ENCODE data around the gene AHRR. TPM values are rescaled to one million over a fixed set of nuclear protein-coding genes. Genes with fewer than 3 reads are reported as not detected.

Gene AHRR
- total RNA-seq, 1 experiment from 2014 or later: 3.2 TPM

GRCh38 chr5:342501-343460 is 21.3 kb downstream of the AHRR start:
- intact Hi-C loops (cut with micrococcal nuclease): no loop called here
- no peak for DNase-seq (ENCODE audit: unreplicated experiment)
- no TSS peak for BruUV-seq (replicated peaks)
- Mint-ChIP-seq H3K27ac (ENCODE audit: low read depth, unreplicated experiment) (no peak overlapping the region), H3K27me3 (ENCODE audit: insufficient read depth, unreplicated experiment) (no peaks in the 10 kb centered on the region), H3K36me3 (ENCODE audit: insufficient read depth, unreplicated experiment) (no peaks in the 10 kb centered on the region), H3K4me3 (ENCODE audit: unreplicated experiment) (no peak overlapping the region), H3K4me1 (ENCODE audit: insufficient read depth, unreplicated experiment) (no peaks in the 10 kb centered on the region), H3K9me3 (ENCODE audit: unreplicated experiment) (no peaks in the 10 kb centered on the region)
- no peak for TF ChIP-seq CTCF (IDR thresholded peaks at IDR 0.05; ENCODE audit: unreplicated experiment)
- CTCF ChIA-PET: interaction anchor here (0.6 kb wide), 1 partner anchor 34 kb away, joined by 3 read pairs; no protein-coding TSS in a partner anchor
- POLR2A ChIA-PET: interaction anchor here (0.7 kb wide), 1 partner anchor 131 kb away, joined by 3 read pairs; no protein-coding TSS in a partner anchor

GRCh38 chr5:343461-344401 is 22.2 kb downstream of the AHRR start:
- H3K4me3 Mint-ChIP-seq (ENCODE audit: unreplicated experiment): peak overlapping the region; percentile 31
- H3K27me3 Mint-ChIP-seq (ENCODE audit: insufficient read depth, unreplicated experiment): no peaks in the 10 kb centered on the region
- peak; percentile 63 for DNase-seq (ENCODE audit: unreplicated experiment)
- H3K4me1 Mint-ChIP-seq (ENCODE audit: insufficient read depth, unreplicated experiment): no peaks in the 10 kb centered on the region
- no peak for TF ChIP-seq CTCF (IDR thresholded peaks at IDR 0.05; ENCODE audit: unreplicated experiment)
- intact Hi-C loops (cut with micrococcal nuclease): no loop called here
- no peaks in the 10 kb centered on the region for H3K9me3 Mint-ChIP-seq (ENCODE audit: unreplicated experiment)
- H3K36me3 Mint-ChIP-seq (ENCODE audit: insufficient read depth, unreplicated experiment): no peaks in the 10 kb centered on the region
- no TSS peak for BruUV-seq (replicated peaks)
- no peak overlapping the region for H3K27ac Mint-ChIP-seq (ENCODE audit: low read depth, unreplicated experiment)
- CTCF ChIA-PET: interaction anchor here (0.7 to 1.0 kb wide), 3 partner anchors 37 to 113 kb away, joined by 3 read pairs; no protein-coding TSS in a partner anchor
- POLR2A ChIA-PET: no interaction called here

GRCh38 chr5:344668-345067 is 23.2 kb downstream of the AHRR start:
- Mint-ChIP-seq H3K9me3 (ENCODE audit: unreplicated experiment) (no peaks in the 10 kb centered on the region), H3K4me1 (ENCODE audit: insufficient read depth, unreplicated experiment) (no peaks in the 10 kb centered on the region), H3K36me3 (ENCODE audit: insufficient read depth, unreplicated experiment) (no peaks in the 10 kb centered on the region), H3K4me3 (ENCODE audit: unreplicated experiment) (no peak overlapping the region), H3K27me3 (ENCODE audit: insufficient read depth, unreplicated experiment) (no peaks in the 10 kb centered on the region), H3K27ac (ENCODE audit: low read depth, unreplicated experiment) (no peak overlapping the region)
- BruUV-seq (replicated peaks): no TSS peak
- intact Hi-C loops (cut with micrococcal nuclease): no loop called here
- ChIA-PET CTCF (interaction anchor here (1.0 kb wide), 1 partner anchor 36 kb away, joined by 3 read pairs; no protein-coding TSS in a partner anchor), POLR2A (no interaction called here)
- DNase-seq (ENCODE audit: unreplicated experiment): no peak
- TF ChIP-seq CTCF (IDR thresholded peaks at IDR 0.05; ENCODE audit: unreplicated experiment): no peak
